GM23338 (cell line): ENCODE measurements around the gene AFAP1L2.

Source experiments
- CREB1 ChIP-seq: fragments of 250-450 bp; sonication (Bioruptor Pico); IDR thresholded peaks from 2 replicates; pipeline ENCODE4 v1.5.0; 2020; ENCODE audit warnings: low read depth, mild to moderate bottlenecking, moderate library complexity
- EZH2 ChIP-seq: fragments of 200-600 bp; sonication (generic); IDR thresholded peaks from one replicate; pipeline ENCODE4 v1.8.0; 2017; ENCODE audit warnings: antibody characterized with exemption, mild to moderate bottlenecking, low read depth; ENCODE audit not compliant: unreplicated experiment
- EZH2phosphoT487 ChIP-seq: fragments of 200-600 bp; sonication (generic); IDR thresholded peaks from one replicate; pipeline ENCODE4 v1.8.1; 2018; ENCODE audit warnings: antibody characterized with exemption; ENCODE audit not compliant: unreplicated experiment
- JUNB ChIP-seq: IDR thresholded peaks from one replicate; pipeline ENCODE4 v1.6.1; 2016; ENCODE audit warnings: antibody characterized with exemption; ENCODE audit not compliant: unreplicated experiment
- POLR2AphosphoS5 ChIP-seq: IDR thresholded peaks from 2 replicates; pipeline ENCODE4 v1.6.1; 2016; ENCODE audit warnings: antibody characterized with exemption, low read depth
- STAT1 ChIP-seq: IDR thresholded peaks from one replicate; pipeline ENCODE4 v1.6.1; 2016; ENCODE audit warnings: antibody characterized with exemption; ENCODE audit not compliant: unreplicated experiment
- TF ChIP-seq, protein P1 (sequence below), 2 experiments: fragments of 200-600 bp in 1 of 2; sonication (generic) in 1 of 2; conservative IDR thresholded peaks; 2 replicates each; pipeline versions ENCODE4 v1.5.1 to v1.6.1; 2016 to 2017; ENCODE audit warnings: antibody characterized with exemption in 2 of 2, low read depth in 2 of 2, mild to moderate bottlenecking in 2 of 2, moderate library complexity in 1 of 2
- TF ChIP-seq, protein P2 (sequence below): IDR thresholded peaks from one replicate; pipeline ENCODE4 v1.6.1; 2018; ENCODE audit warnings: antibody characterized with exemption; ENCODE audit not compliant: unreplicated experiment

DNA sequence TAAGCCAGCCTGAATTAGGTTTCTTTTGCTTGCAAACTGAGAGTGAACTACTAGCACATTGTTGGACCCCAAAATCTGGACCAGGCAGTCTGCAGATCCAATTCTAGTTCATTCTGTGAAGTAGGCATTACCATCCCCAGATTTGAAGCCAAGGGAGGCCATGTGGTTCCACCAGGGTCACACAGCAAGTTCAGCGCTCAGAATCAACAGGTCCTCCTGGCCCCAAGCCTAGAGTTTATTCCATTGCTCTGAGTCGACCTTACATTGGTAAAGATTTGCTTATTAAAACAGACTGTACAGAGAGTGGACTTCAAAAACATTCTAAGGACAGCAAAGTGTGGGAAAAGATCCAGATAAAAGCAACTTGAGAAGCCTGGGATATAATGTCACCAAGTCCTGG is 50.9 kb downstream of the AFAP1L2 start:
- TF ChIP-seq, protein P1, sequence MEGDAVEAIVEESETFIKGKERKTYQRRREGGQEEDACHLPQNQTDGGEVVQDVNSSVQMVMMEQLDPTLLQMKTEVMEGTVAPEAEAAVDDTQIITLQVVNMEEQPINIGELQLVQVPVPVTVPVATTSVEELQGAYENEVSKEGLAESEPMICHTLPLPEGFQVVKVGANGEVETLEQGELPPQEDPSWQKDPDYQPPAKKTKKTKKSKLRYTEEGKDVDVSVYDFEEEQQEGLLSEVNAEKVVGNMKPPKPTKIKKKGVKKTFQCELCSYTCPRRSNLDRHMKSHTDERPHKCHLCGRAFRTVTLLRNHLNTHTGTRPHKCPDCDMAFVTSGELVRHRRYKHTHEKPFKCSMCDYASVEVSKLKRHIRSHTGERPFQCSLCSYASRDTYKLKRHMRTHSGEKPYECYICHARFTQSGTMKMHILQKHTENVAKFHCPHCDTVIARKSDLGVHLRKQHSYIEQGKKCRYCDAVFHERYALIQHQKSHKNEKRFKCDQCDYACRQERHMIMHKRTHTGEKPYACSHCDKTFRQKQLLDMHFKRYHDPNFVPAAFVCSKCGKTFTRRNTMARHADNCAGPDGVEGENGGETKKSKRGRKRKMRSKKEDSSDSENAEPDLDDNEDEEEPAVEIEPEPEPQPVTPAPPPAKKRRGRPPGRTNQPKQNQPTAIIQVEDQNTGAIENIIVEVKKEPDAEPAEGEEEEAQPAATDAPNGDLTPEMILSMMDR (conservative IDR thresholded peaks at IDR 0.05; ENCODE audit: low read depth in 2 of 2): no peak
- TF ChIP-seq POLR2AphosphoS5 (no peak), CREB1 (CRISPR knock-in tag) (no peak), STAT1 (no peak), JUNB (no peak), EZH2 (no peak), EZH2phosphoT487 (no peak)
- TF ChIP-seq, protein P2, sequence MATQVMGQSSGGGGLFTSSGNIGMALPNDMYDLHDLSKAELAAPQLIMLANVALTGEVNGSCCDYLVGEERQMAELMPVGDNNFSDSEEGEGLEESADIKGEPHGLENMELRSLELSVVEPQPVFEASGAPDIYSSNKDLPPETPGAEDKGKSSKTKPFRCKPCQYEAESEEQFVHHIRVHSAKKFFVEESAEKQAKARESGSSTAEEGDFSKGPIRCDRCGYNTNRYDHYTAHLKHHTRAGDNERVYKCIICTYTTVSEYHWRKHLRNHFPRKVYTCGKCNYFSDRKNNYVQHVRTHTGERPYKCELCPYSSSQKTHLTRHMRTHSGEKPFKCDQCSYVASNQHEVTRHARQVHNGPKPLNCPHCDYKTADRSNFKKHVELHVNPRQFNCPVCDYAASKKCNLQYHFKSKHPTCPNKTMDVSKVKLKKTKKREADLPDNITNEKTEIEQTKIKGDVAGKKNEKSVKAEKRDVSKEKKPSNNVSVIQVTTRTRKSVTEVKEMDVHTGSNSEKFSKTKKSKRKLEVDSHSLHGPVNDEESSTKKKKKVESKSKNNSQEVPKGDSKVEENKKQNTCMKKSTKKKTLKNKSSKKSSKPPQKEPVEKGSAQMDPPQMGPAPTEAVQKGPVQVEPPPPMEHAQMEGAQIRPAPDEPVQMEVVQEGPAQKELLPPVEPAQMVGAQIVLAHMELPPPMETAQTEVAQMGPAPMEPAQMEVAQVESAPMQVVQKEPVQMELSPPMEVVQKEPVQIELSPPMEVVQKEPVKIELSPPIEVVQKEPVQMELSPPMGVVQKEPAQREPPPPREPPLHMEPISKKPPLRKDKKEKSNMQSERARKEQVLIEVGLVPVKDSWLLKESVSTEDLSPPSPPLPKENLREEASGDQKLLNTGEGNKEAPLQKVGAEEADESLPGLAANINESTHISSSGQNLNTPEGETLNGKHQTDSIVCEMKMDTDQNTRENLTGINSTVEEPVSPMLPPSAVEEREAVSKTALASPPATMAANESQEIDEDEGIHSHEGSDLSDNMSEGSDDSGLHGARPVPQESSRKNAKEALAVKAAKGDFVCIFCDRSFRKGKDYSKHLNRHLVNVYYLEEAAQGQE: no peak
